Measurements from ENCODE around the gene STRAP. TPM values are rescaled to one million over a fixed set of nuclear protein-coding genes. Genes with fewer than 3 reads are reported as not detected.

Gene STRAP
- total RNA-seq, 4 donors from 2014 or later, result 26.5 to 38.8 (median 34.7) TPM

DNA sequence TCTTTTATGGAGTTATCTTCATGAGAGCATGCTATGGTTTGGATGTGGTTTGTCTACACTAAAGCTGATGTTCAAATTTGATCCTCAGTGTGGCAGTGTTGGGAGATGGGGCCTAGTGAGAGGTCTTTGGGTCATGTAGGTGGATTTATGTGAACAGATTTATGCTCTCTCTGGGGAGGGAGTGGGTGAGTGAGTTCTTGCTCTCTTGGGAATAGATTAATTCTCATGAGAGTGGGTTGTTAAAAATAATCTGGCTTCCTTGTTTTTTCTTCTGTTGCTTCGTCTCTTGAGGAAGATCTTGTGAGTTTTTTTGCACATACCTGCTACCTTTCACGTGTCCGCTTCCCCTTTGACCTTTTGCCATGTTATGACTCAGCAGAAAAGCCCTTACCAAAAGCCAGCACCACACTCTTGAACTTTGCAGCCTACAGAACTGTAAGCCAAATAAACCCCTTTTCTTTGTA is 49.4 kb downstream of the STRAP start:
- Histone ChIP-seq H3K27ac (no peak overlapping the region), H3K4me1 (no peaks in the 10 kb centered on the region), H3K27me3 (no peaks in the 10 kb centered on the region), H3K36me3 (no peaks in the 10 kb centered on the region), H3K9me3 (no peaks in the 10 kb centered on the region), H3K4me3 (no peak overlapping the region)
- DNase-seq, result no peak
- TF ChIP-seq POLR2A (IDR thresholded peaks at IDR 0.05), result no peak

GRCh38 chr12:15932327-15932726 is 50.1 kb downstream of the STRAP start:
- Histone ChIP-seq H3K4me1 (no peaks in the 10 kb centered on the region), H3K9me3 (no peaks in the 10 kb centered on the region), H3K36me3 (no peaks in the 10 kb centered on the region), H3K27me3 (no peaks in the 10 kb centered on the region), H3K4me3 (no peak overlapping the region), H3K27ac (no peak overlapping the region)
- DNase-seq, result no peak
- TF ChIP-seq CTCF (IDR thresholded peaks at IDR 0.05) (no peak), POLR2A (IDR thresholded peaks at IDR 0.05) (no peak)

- H3K4me3 ChIP-seq, result no peak overlapping the region
- H3K27me3 ChIP-seq, result no peaks in the 10 kb centered on the region
- H3K9me3 ChIP-seq, result no peaks in the 10 kb centered on the region
- TF ChIP-seq POLR2A (IDR thresholded peaks at IDR 0.05) (no peak), CTCF (IDR thresholded peaks at IDR 0.05) (no peak)
- no peaks in the 10 kb centered on the region for H3K36me3 ChIP-seq
- H3K27ac ChIP-seq, result no peak overlapping the region
- no peak for DNase-seq
- no peaks in the 10 kb centered on the region for H3K4me1 ChIP-seq
Observed at GRCh38 chr12:15932971-15933370, 50.8 kb downstream of the STRAP start.

DNA sequence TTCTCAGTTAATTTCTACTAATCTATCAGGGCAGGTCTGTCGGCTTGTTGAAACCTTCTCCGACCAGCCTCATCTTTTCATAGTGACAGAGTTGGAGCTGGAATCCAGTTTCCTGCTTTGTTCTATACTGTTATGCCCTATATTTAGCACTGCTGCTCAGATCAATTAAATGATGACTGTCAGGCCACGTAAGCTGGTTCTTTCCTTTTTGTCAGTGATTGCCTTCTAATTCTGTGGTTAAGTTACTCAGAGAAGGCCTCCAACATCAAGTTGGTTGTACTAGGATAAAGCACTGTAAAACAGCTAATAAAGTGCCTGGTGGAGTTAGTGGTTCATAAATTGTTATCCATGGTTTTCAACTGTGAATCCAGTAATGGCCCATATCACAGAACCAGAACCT is 51.6 kb downstream of the STRAP start:
- no peaks in the 10 kb centered on the region for H3K9me3 ChIP-seq
- no peaks in the 10 kb centered on the region for H3K4me1 ChIP-seq
- no peaks in the 10 kb centered on the region for H3K27me3 ChIP-seq
- TF ChIP-seq POLR2A (IDR thresholded peaks at IDR 0.05) (no peak), CTCF (IDR thresholded peaks at IDR 0.05) (no peak)
- DNase-seq, result no peak
- H3K4me3 ChIP-seq, result no peak overlapping the region
- no peaks in the 10 kb centered on the region for H3K36me3 ChIP-seq
- H3K27ac ChIP-seq, result no peak overlapping the region

DNA sequence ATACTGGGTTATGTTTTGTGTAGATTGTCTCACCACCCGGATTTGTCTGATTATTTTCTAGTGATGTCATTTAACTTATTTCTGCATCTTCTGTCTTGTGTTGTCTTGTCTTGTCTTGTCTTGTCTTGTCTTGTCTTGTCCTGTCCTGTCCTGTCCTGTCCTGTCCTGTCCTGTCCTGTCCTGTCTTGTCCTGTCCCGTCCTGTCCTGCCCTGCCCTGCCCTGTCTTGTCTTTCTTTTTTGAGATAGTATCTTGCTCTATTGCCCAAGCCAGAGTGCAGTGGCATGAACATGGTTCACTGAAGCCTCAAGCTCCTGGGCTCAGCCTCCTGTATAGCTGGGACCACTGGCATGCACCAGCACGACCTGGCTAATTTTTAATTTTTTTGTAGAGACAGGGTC is 54.6 kb downstream of the STRAP start:
- H3K9me3 ChIP-seq, result no peaks in the 10 kb centered on the region
- no peaks in the 10 kb centered on the region for H3K36me3 ChIP-seq
- no peaks in the 10 kb centered on the region for H3K4me1 ChIP-seq
- no peak for DNase-seq
- no peak overlapping the region for H3K4me3 ChIP-seq
- TF ChIP-seq POLR2A (IDR thresholded peaks at IDR 0.05) (no peak), CTCF (IDR thresholded peaks at IDR 0.05) (no peak)
- no peaks in the 10 kb centered on the region for H3K27me3 ChIP-seq
- H3K27ac ChIP-seq, result no peak overlapping the region

DNA sequence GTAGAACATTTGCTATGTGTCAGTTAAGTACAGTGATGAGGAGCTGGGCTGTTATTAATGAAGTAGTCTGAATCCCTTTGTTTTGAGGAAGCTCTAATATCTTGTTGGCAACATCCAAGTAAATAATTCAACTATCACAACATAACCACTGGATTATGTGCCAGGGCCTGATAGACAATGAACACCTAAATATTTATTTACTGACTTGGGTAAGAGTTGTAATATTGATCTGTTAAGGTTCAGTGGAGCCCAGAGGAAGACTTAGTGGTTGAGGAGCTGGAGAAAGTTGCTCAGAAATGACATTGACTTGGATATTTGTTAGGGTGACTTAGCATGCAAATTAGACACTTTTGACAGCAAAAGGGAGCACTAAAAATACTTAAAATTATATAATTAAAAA is 55.7 kb downstream of the STRAP start:
- Histone ChIP-seq H3K4me1 (no peaks in the 10 kb centered on the region), H3K27me3 (no peaks in the 10 kb centered on the region), H3K4me3 (no peak overlapping the region), H3K9me3 (no peaks in the 10 kb centered on the region), H3K36me3 (no peaks in the 10 kb centered on the region), H3K27ac (no peak overlapping the region)
- DNase-seq, result no peak
- no peak for TF ChIP-seq CTCF (IDR thresholded peaks at IDR 0.05)
- TF ChIP-seq POLR2A (IDR thresholded peaks at IDR 0.05), result no peak
